ENCODE data around the gene NEXN.

- no peak for TF ChIP-seq CTCF (IDR thresholded peaks at IDR 0.05; ENCODE audit: low read depth, low read length)
- no peak for TF ChIP-seq MYC (IDR thresholded peaks at IDR 0.05; ENCODE audit: low read depth, low read length)
- TF ChIP-seq MAX (IDR thresholded peaks at IDR 0.05; ENCODE audit: low read depth, low read length): no peak
Measured at GRCh38 chr1:77991638-77992037, 103.2 kb downstream of the NEXN start.
